Esophagus squamous epithelium (tissue), 5 donors: ENCODE results near the gene TOP2B. TPM values are rescaled to one million over a fixed set of nuclear protein-coding genes. Genes with fewer than 3 reads are reported as not detected.

Source experiments
- DNase-seq: peaks from one replicate; lab custom pipeline; 2025; lab: John Stamatoyannopoulos, UW
- H3K27ac ChIP-seq, 4 donors: fragments of 200-600 bp; sonication (generic); one replicate each; pipeline ENCODE4 v1.5.1; 2016 to 2019; ENCODE audit warnings: mild to moderate bottlenecking in 1 of 4
- H3K27me3 ChIP-seq, 4 donors: fragments of 200-600 bp; sonication (generic); 1 replicate in 3 of 4; 2 replicates in 1 of 4; pipeline versions ENCODE4 v1.5.1 to v1.6.0; 2017 to 2021; ENCODE audit warnings: antibody characterized with exemption in 1 of 4
- H3K36me3 ChIP-seq, 3 donors: fragments of 200-600 bp; sonication (generic); one replicate each; pipeline ENCODE4 v1.5.1; 2016 to 2019
- H3K4me1 ChIP-seq, 3 donors: fragments of 200-600 bp; sonication (generic); one replicate each; pipeline ENCODE4 v1.5.1; 2017 to 2019
- H3K4me3 ChIP-seq, 4 donors: fragments of 200-600 bp; sonication (generic); 1 replicate in 3 of 4; 2 replicates in 1 of 4; pipeline ENCODE4 v1.5.1; 2016 to 2019; ENCODE audit warnings: mild to moderate bottlenecking in 2 of 4, moderate library complexity in 1 of 4
- H3K9me3 ChIP-seq, 3 donors: fragments of 200-600 bp; sonication (generic); one replicate each; pipeline ENCODE4 v1.5.1; 2016 to 2019
- CTCF ChIP-seq, 6 experiments: fragments of 450-650 bp in 4 of 6; fragments of 200-600 bp in 2 of 6; sonication (generic) in 2 of 6; IDR thresholded peaks; one replicate each; pipeline ENCODE4 v1.5.1; 2016 to 2019; ENCODE audit warnings: antibody characterized with exemption in 6 of 6, mild to moderate bottlenecking in 4 of 6, moderate library complexity in 4 of 6
- POLR2A ChIP-seq, 4 donors: fragments of 450-650 bp; IDR thresholded peaks; one replicate each; pipeline ENCODE4 v1.6.1; 2017; ENCODE audit warnings: antibody characterized with exemption in 4 of 4, mild to moderate bottlenecking in 4 of 4, moderate library complexity in 3 of 4
- WGBS, 2 donors: methylation state at CpG; one replicate each; pipeline ENCODE4 v1.1.5; 2018; 5-methylcytosine and 5-hydroxymethylcytosine counted together
- intact Hi-C: fragments of 100-400 bp; cut with DNase I; formaldehyde crosslinking; loops from one replicate; pipeline ENCODE4 v1.15.0; 2022
- total RNA-seq, 4 donors: library from RNA; depleted of rRNA; stranded (reverse); fragments of >200 nt; gene quantifications; one replicate each; pipeline ENCODE4 v1.1.0, GENCODE V29; 2016
- donor health status: DM: yes; HTN: yes; CAD: no.

The TOP2B gene
- total RNA-seq, 4 donors from 2014 or later = 47.6 to 89.8 (median 67.4) TPM

- H3K27ac ChIP-seq = no peak overlapping the region
- H3K27me3 ChIP-seq = no peaks in the 10 kb centered on the region
- H3K4me1 ChIP-seq = peaks cover 0 to 9% (median 3%) of the 10 kb centered on the region in 3 donors
- WGBS, 2 donors = 87 to 100% methylated on average over 3 of the region's 3 CpGs
- intact Hi-C loops = no loop called here
- H3K4me3 ChIP-seq = no peak overlapping the region
- DNase-seq = no peak
- TF ChIP-seq POLR2A (IDR thresholded peaks at IDR 0.05) (no peak), CTCF (IDR thresholded peaks at IDR 0.05) (no peak)
- H3K9me3 ChIP-seq = no peaks in the 10 kb centered on the region
- H3K36me3 ChIP-seq = peaks cover 0 to 56% (median 0%) of the 10 kb centered on the region in 3 donors
These were observed 92.4 kb downstream of the TOP2B start for GRCh38 chr3:25572336-25572735.

- Histone ChIP-seq H3K4me3 (no peak overlapping the region), H3K4me1 (peaks cover 0 to 9% (median 3%) of the 10 kb centered on the region in 3 donors), H3K36me3 (peaks cover 0 to 51% (median 0%) of the 10 kb centered on the region in 3 donors), H3K9me3 (no peaks in the 10 kb centered on the region), H3K27ac (no peak overlapping the region), H3K27me3 (no peaks in the 10 kb centered on the region)
- 72 to 76% methylated on average over 3 of the region's 6 CpGs for WGBS, 2 donors
- intact Hi-C loops = no loop called here
- no peak for DNase-seq
- TF ChIP-seq CTCF (IDR thresholded peaks at IDR 0.05) (no peak), POLR2A (IDR thresholded peaks at IDR 0.05) (no peak)
These were observed 93.4 kb downstream of the TOP2B start for GRCh38 chr3:25571285-25571684.

GRCh38 chr3:25568525-25569078 lies 96.1 kb downstream of the TOP2B start:
- TF ChIP-seq CTCF (IDR thresholded peaks at IDR 0.05) = no peak
- TF ChIP-seq POLR2A (IDR thresholded peaks at IDR 0.05) = no peak
- H3K4me1 ChIP-seq = peaks cover 0 to 8% (median 3%) of the 10 kb centered on the region in 3 donors
- peaks cover 0 to 39% (median 0%) of the 10 kb centered on the region in 3 donors for H3K36me3 ChIP-seq
- 74 to 78% methylated on average over 4 to 8 of the region's 10 CpGs for WGBS, 2 donors
- no peak for DNase-seq
- H3K27ac ChIP-seq = no peak overlapping the region
- intact Hi-C loops = no loop called here
- H3K4me3 ChIP-seq = no peak overlapping the region
- H3K27me3 ChIP-seq = no peaks in the 10 kb centered on the region
- no peaks in the 10 kb centered on the region for H3K9me3 ChIP-seq

- Histone ChIP-seq H3K36me3 (peaks cover 0 to 34% (median 0%) of the 10 kb centered on the region in 3 donors), H3K4me3 (no peak overlapping the region), H3K27ac (no peak overlapping the region), H3K9me3 (no peaks in the 10 kb centered on the region), H3K4me1 (peaks cover 0 to 1% (median 0%) of the 10 kb centered on the region in 3 donors), H3K27me3 (no peaks in the 10 kb centered on the region)
- DNase-seq = no peak
- TF ChIP-seq CTCF (IDR thresholded peaks at IDR 0.05) = no peak
- TF ChIP-seq POLR2A (IDR thresholded peaks at IDR 0.05) = no peak
- WGBS, 2 donors = 89 to 90% methylated on average over 9 of the region's 14 CpGs
- intact Hi-C loops = no loop called here
These were observed 96.7 kb downstream of the TOP2B start for GRCh38 chr3:25567806-25568524.

- DNase-seq = no peak
- 82 to 92% methylated on average over 10 of the region's 10 CpGs for WGBS, 2 donors
- intact Hi-C loops = no loop called here
These were observed 97.3 kb downstream of the TOP2B start for GRCh38 chr3:25567388-25567787.

More at GRCh38 chr3:25567388-25567787, 97.3 kb downstream of the TOP2B start:
- Histone ChIP-seq H3K36me3 (peaks cover 0 to 29% (median 0%) of the 10 kb centered on the region in 3 donors), H3K4me3 (no peak overlapping the region), H3K4me1 (no peaks in the 10 kb centered on the region), H3K27me3 (no peaks in the 10 kb centered on the region), H3K27ac (no peak overlapping the region), H3K9me3 (no peaks in the 10 kb centered on the region)
- TF ChIP-seq CTCF (IDR thresholded peaks at IDR 0.05) (no peak), POLR2A (IDR thresholded peaks at IDR 0.05) (no peak)
